HepG2 (cell line): ENCODE measurements around the gene MS4A10.

ENCODE experiments used
- BRCA1 ChIP-seq: sonication (generic); formaldehyde crosslinking; IDR thresholded peaks from 2 replicates; pipeline ENCODE4 v1.4.0; 2020; ENCODE audit warnings: missing genetic modification reagents
- CBX1 ChIP-seq: IDR thresholded peaks from one replicate; pipeline ENCODE4 v1.6.1; 2016; ENCODE audit warnings: antibody characterized with exemption, low read depth
- CC2D1A ChIP-seq: sonication (generic); formaldehyde crosslinking; IDR thresholded peaks from 2 replicates; pipeline ENCODE4 v1.8.1; 2023; ENCODE audit warnings: mild to moderate bottlenecking, missing genetic modification reagents
- CREM ChIP-seq, 2 experiments: sonication (generic) in 1 of 2; formaldehyde crosslinking in 1 of 2; IDR thresholded peaks; 2 replicates each; pipeline versions ENCODE4 v1.4.0 to v1.6.1; 2016 to 2020; ENCODE audit warnings: antibody characterized with exemption in 1 of 2, mild to moderate bottlenecking in 1 of 2, missing genetic modification reagents in 1 of 2
- EZH2 ChIP-seq: conservative IDR thresholded peaks from 2 replicates; pipeline ENCODE4 v1.6.1; 2012; ENCODE audit warnings: mild to moderate bottlenecking, low read depth, low read length, moderate library complexity
- MYC ChIP-seq: sonication (generic); formaldehyde crosslinking; IDR thresholded peaks from 2 replicates; pipeline ENCODE4 v1.9.0; 2021; ENCODE audit warnings: missing genetic modification reagents, borderline replicate concordance
- NFIC ChIP-seq: IDR thresholded peaks from 2 replicates; pipeline ENCODE4 v1.6.1; 2012; ENCODE audit warnings: mild to moderate bottlenecking, low read length, inconsistent platforms
- SOX13 ChIP-seq, 3 experiments: fragments of 450-650 bp in 1 of 3; sonication (generic) in 1 of 3; formaldehyde crosslinking in 1 of 3; IDR thresholded peaks in 2 of 3; conservative IDR thresholded peaks in 1 of 3; 2 replicates each; pipeline versions ENCODE4 v1.5.0 to v1.6.1; 2016 to 2020; ENCODE audit warnings: antibody characterized with exemption in 1 of 3, mild to moderate bottlenecking in 1 of 3, missing compliant biosample characterization in 1 of 3, missing genetic modification reagents in 1 of 3, moderate library complexity in 1 of 3
- ZFP37 ChIP-seq: sonication (generic); formaldehyde crosslinking; IDR thresholded peaks from 2 replicates; pipeline ENCODE4 v1.4.0; 2020; ENCODE audit warnings: missing genetic modification reagents, borderline replicate concordance
- ZFP62 ChIP-seq: sonication (generic); formaldehyde crosslinking; IDR thresholded peaks from 2 replicates; pipeline ENCODE4 v1.4.0; 2020; ENCODE audit warnings: missing genetic modification reagents
- ZNF24 ChIP-seq: fragments of 450-650 bp; IDR thresholded peaks from 2 replicates; pipeline ENCODE4 v1.6.1; 2017; ENCODE audit warnings: antibody characterized with exemption, mild to moderate bottlenecking
- ZNF274 ChIP-seq: sonication (generic); formaldehyde crosslinking; IDR thresholded peaks from 2 replicates; pipeline ENCODE4 v1.5.1; 2020; ENCODE audit warnings: mild to moderate bottlenecking, missing genetic modification reagents
- ZNF816 ChIP-seq: sonication (generic); formaldehyde crosslinking; IDR thresholded peaks from 2 replicates; pipeline ENCODE4 v1.8.0; 2022; ENCODE audit warnings: missing genetic modification reagents, mild to moderate bottlenecking, borderline replicate concordance
- TF ChIP-seq, protein P1 (sequence below): IDR thresholded peaks from 2 replicates; pipeline ENCODE4 v1.6.1; 2016; ENCODE audit warnings: low read depth, borderline replicate concordance

DNA sequence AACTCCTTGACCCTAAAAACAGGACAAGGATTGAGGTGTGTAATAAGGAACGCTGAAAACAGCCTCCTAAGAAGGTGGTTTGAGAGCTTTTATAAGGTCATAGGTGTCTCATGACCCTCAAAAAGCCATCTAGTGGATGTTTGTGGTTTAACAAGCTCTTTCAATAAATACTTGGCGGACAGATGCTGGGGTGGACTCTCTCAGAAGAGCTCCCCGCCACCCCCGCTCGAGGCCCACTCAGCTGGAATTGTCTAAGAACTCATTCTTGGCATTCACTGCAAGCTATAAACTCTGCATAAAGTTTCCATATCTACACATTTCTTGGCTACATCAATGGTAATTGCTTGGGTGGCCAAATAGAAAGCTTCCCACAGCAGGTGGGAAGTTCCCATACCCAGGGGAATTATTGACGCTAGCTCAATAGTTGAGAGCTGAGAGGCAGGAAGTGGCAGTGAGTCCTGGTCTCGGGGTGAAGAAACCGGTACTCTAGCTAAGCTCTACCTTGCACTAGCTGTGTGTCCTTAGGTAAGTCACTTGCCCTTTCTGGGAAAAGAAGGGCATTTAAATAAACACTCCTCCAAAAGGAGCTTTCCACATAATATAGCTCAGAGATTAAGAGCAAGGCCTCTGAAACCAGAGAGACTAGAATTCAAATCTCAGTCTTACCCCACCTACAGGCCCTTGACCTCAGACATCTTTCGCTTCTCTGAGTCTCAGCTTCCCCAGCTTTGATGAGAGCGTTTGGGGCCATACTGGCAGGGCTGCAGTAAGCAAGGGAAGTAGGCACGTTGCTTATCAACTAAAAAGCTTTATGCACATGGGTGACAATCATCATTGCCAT, 22.1 kb upstream of the MS4A10 start:
- TF ChIP-seq MYC (CRISPR knock-in tag): no peak
- TF ChIP-seq BRCA1: no peak
- no peak for TF ChIP-seq ZFP62
- TF ChIP-seq ZNF274 (CRISPR knock-in tag): no peak
- TF ChIP-seq, protein P1, sequence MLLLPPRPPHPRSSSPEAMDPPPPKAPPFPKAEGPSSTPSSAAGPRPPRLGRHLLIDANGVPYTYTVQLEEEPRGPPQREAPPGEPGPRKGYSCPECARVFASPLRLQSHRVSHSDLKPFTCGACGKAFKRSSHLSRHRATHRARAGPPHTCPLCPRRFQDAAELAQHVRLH (CRISPR knock-in tag): no peak
- TF ChIP-seq EZH2: no peak
- TF ChIP-seq CREM (IDR thresholded peaks at IDR 0.05): no peak
- TF ChIP-seq CREM (CRISPR knock-in tag; IDR thresholded peaks at IDR 0.05): no peak
- TF ChIP-seq ZFP37 (CRISPR knock-in tag): no peak
- no peak for TF ChIP-seq CC2D1A (CRISPR knock-in tag)
- TF ChIP-seq CBX1: no peak
- TF ChIP-seq NFIC: no peak
- no peak for TF ChIP-seq SOX13 (IDR thresholded peaks at IDR 0.05)
- TF ChIP-seq SOX13 (CRISPR knock-in tag; conservative IDR thresholded peaks at IDR 0.05 in 1 of 2, IDR thresholded peaks at IDR 0.05 in 1 of 2): no peak
- TF ChIP-seq ZNF816 (CRISPR knock-in tag): no peak
- TF ChIP-seq ZNF24: no peak
